ENCODE data around the gene RPP25. TPM values are rescaled to one million over a fixed set of nuclear protein-coding genes. Genes with fewer than 3 reads are reported as not detected.
A peak's percentile ranks its signal among the peaks of the same experiment; 100 is the strongest.

Gene RPP25
- total and polyA plus RNA-seq, 2 of the 13 experiments (the other 11 are each of a cell fraction or from before 2014, with no cell fraction given) = 0.05 to 0.11 TPM

- no peak for TF ChIP-seq CC2D1A (CRISPR knock-in tag; IDR thresholded peaks at IDR 0.05)
- TF ChIP-seq ZNF563 (CRISPR knock-in tag; IDR thresholded peaks at IDR 0.05) = no peak; the same call in 1 of the 2 replicates
- TF ChIP-seq SALL2 (CRISPR knock-in tag; IDR thresholded peaks at IDR 0.05) = no peak
- TF ChIP-seq, protein P1, sequence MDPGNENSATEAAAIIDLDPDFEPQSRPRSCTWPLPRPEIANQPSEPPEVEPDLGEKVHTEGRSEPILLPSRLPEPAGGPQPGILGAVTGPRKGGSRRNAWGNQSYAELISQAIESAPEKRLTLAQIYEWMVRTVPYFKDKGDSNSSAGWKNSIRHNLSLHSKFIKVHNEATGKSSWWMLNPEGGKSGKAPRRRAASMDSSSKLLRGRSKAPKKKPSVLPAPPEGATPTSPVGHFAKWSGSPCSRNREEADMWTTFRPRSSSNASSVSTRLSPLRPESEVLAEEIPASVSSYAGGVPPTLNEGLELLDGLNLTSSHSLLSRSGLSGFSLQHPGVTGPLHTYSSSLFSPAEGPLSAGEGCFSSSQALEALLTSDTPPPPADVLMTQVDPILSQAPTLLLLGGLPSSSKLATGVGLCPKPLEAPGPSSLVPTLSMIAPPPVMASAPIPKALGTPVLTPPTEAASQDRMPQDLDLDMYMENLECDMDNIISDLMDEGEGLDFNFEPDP (CRISPR knock-in tag; conservative IDR thresholded peaks at IDR 0.05) = 0 out of 2 replicates have a peak, but pooled peaks have one; percentile 70
- no peak for TF ChIP-seq TFAP4 (IDR thresholded peaks at IDR 0.05; ENCODE audit: borderline replicate concordance, low read depth)
- TF ChIP-seq ZNF546 (CRISPR knock-in tag; conservative IDR thresholded peaks at IDR 0.05) = no peak
- TF ChIP-seq ZNF329 (CRISPR knock-in tag; IDR thresholded peaks at IDR 0.05; ENCODE audit: low read depth) = no peak
- no peak for TF ChIP-seq ATRX (CRISPR knock-in tag; IDR thresholded peaks at IDR 0.05; ENCODE audit: borderline replicate concordance)
- TF ChIP-seq KDM6A (CRISPR knock-in tag; IDR thresholded peaks at IDR 0.05; ENCODE audit: low read depth) = no peak
- TF ChIP-seq TRIM22 (IDR thresholded peaks at IDR 0.05) = no peak
- no peak for TF ChIP-seq MYNN (CRISPR knock-in tag; IDR thresholded peaks at IDR 0.05; ENCODE audit: low read depth)
- TF ChIP-seq GPN1 (CRISPR knock-in tag; IDR thresholded peaks at IDR 0.05; ENCODE audit: borderline replicate concordance) = no peak
- TF ChIP-seq ZNF30 (CRISPR knock-in tag; IDR thresholded peaks at IDR 0.05) = no peak
- TF ChIP-seq SMAD3 (CRISPR knock-in tag; IDR thresholded peaks at IDR 0.05) = no peak
- no peak for TF ChIP-seq ZSCAN21 (CRISPR knock-in tag; IDR thresholded peaks at IDR 0.05; ENCODE audit: borderline replicate concordance)
- no peak; the same call in 1 of the 2 replicates for TF ChIP-seq SNAI1 (CRISPR knock-in tag; IDR thresholded peaks at IDR 0.05; ENCODE audit: borderline replicate concordance)
- TF ChIP-seq SIX4 (CRISPR knock-in tag; IDR thresholded peaks at IDR 0.05) = no peak
- no peak for TF ChIP-seq ZNF644 (CRISPR knock-in tag; IDR thresholded peaks at IDR 0.05; ENCODE audit: low read depth)
- TF ChIP-seq, protein P2, sequence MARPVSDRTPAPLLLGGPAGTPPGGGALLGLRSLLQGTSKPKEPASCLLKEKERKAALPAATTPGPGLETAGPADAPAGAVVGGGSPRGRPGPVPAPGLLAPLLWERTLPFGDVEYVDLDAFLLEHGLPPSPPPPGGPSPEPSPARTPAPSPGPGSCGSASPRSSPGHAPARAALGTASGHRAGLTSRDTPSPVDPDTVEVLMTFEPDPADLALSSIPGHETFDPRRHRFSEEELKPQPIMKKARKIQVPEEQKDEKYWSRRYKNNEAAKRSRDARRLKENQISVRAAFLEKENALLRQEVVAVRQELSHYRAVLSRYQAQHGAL (CRISPR knock-in tag; IDR thresholded peaks at IDR 0.05; ENCODE audit: not compliant biosample characterization) = no peak
- TF ChIP-seq DR1 (CRISPR knock-in tag; IDR thresholded peaks at IDR 0.05) = no peak
- TF ChIP-seq LCORL (IDR thresholded peaks at IDR 0.05) = no peak
- TF ChIP-seq LCORL (CRISPR knock-in tag; IDR thresholded peaks at IDR 0.05) = no peak
- no peak for TF ChIP-seq ZNF672 (CRISPR knock-in tag; IDR thresholded peaks at IDR 0.05)
- no peak for TF ChIP-seq CAMTA2 (CRISPR knock-in tag; IDR thresholded peaks at IDR 0.05; ENCODE audit: borderline replicate concordance)
- TF ChIP-seq HCFC1 (IDR thresholded peaks at IDR 0.05; ENCODE audit: low read depth, low read length) = no peak
- no peak for TF ChIP-seq YEATS2 (CRISPR knock-in tag; IDR thresholded peaks at IDR 0.05; ENCODE audit: borderline replicate concordance)
- peak; percentile 41; the same call in 1 of the 2 replicates for TF ChIP-seq ZNF776 (CRISPR knock-in tag; IDR thresholded peaks at IDR 0.05)
- TF ChIP-seq SP4 (CRISPR knock-in tag; IDR thresholded peaks at IDR 0.05) = no peak
These were observed at the start of gene RPP25 (continued) for GRCh38 chr15:74956648-74957475.

All from HepG2 (cell line).